BLaER1 (cell line): ENCODE results near the gene PCSK5.

Experiments
- H3K27ac ChIP-seq: shearing (Covaris generic); formaldehyde crosslinking; 2 replicates; pipeline ENCODE4 v1.8.1; 2022
- H3K27me3 ChIP-seq: shearing (Covaris generic); formaldehyde crosslinking; 2 replicates; pipeline ENCODE4 v1.8.1; 2022
- H3K36me3 ChIP-seq: shearing (Covaris generic); formaldehyde crosslinking; 2 replicates; pipeline ENCODE4 v1.8.1; 2022
- H3K4me1 ChIP-seq: shearing (Covaris generic); formaldehyde crosslinking; 2 replicates; pipeline ENCODE4 v1.8.1; 2022
- H3K4me2 ChIP-seq: shearing (Covaris generic); formaldehyde crosslinking; 2 replicates; pipeline ENCODE4 v1.8.1; 2022
- H3K4me3 ChIP-seq: shearing (Covaris generic); formaldehyde crosslinking; 2 replicates; pipeline ENCODE4 v1.8.1; 2022
- H3K9ac ChIP-seq: shearing (Covaris generic); formaldehyde crosslinking; 2 replicates; pipeline ENCODE4 v1.8.1; 2022
- H3K9me3 ChIP-seq: shearing (Covaris generic); formaldehyde crosslinking; 2 replicates; pipeline ENCODE4 v1.8.1; 2022
- H4K20me1 ChIP-seq: shearing (Covaris generic); formaldehyde crosslinking; 2 replicates; pipeline ENCODE4 v1.8.1; 2022
- Cebpa-rat ChIP-seq: shearing (Covaris generic); IDR thresholded peaks from 2 replicates; pipeline ENCODE4 v1.8.1; 2022

The PCSK5 gene

DNA sequence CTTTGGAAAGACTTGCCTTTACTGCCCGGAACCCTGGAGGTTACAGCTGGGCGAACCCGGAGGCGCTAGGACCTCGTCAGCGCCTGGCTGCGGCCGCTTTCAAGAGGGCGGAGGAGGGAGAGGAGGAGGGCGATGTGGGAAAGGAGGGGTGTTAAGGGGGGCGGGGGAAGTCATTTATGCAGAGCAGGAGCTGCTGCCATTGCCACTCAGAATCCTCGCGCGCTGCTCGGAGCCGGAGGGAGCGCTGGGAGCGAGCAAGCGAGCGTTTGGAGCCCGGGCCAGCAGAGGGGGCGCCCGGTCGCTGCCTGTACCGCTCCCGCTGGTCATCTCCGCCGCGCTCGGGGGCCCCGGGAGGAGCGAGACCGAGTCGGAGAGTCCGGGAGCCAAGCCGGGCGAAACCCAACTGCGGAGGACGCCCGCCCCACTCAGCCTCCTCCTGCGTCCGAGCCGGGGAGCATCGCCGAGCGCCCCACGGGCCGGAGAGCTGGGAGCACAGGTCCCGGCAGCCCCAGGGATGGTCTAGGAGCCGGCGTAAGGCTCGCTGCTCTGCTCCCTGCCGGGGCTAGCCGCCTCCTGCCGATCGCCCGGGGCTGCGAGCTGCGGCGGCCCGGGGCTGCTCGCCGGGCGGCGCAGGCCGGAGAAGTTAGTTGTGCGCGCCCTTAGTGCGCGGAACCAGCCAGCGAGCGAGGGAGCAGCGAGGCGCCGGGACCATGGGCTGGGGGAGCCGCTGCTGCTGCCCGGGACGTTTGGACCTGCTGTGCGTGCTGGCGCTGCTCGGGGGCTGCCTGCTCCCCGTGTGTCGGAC, at the start of gene PCSK5:
Gene PCSK5, plus strand, starts transcription at position 202 of the 805 bp plus-strand sequence. Its CDS starts 509 bp downstream, at position 711.
- peak within 1 kb of the TSS; percentile 99 for H3K4me2 ChIP-seq
- H3K9me3 ChIP-seq = no peaks in the 10 kb centered on the region
- H3K27me3 ChIP-seq = peaks cover 43% of the 10 kb centered on the region
- H3K9ac ChIP-seq = peak within 1 kb of the TSS; percentile 72
- peaks cover 25% of the 10 kb centered on the region for H4K20me1 ChIP-seq
- no peak for TF ChIP-seq Cebpa-rat
- no peaks in the 10 kb centered on the region for H3K36me3 ChIP-seq
- peak within 1 kb of the TSS; percentile 84 for H3K4me3 ChIP-seq
- peak within 1 kb of the TSS; percentile 33; the same call in 1 of the 2 replicates for H3K27ac ChIP-seq
- peaks cover 26% of the 10 kb centered on the region for H3K4me1 ChIP-seq

DNA sequence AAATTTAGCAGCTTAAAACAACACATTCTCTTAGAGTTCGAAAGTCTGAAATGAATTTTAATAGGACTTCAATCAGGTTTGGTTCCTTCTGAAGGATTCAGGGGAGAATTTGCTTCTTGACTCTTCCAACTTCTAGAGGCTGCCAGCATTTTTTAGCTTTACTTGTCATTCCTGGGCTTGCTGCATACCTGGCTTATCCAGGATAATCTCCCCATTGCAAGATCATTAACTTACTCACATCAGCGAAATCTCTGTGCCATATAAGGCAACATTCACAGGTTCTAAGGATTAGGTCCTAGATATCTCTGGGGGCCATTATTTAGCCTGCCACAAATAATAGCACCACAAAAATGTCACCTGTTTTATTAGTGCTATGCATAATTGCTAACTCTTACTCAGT, 46.2 kb upstream of the PCSK5 start:
- H3K36me3 ChIP-seq = no peaks in the 10 kb centered on the region

DNA sequence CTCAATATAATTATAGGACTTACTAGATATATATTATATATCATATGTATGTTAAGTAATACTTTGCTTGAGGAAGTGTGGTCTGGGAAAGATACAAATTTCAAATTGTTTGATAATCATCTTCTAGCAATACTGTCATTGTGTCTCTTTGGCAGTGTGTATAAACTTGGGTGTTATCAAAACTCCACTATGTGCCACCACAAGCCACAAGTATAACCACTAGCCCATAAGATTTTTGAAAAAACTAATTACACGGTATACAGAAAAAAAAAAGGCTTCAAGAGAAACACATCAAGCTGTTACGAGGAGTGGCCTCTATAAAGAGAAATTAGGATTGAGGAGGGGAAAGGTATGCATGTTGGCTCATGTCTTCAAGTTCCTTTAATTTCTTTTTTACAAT, 44.7 kb upstream of the PCSK5 start:
- Histone ChIP-seq H3K4me3 (no peak overlapping the region), H4K20me1 (no peaks in the 10 kb centered on the region), H3K27me3 (no peaks in the 10 kb centered on the region), H3K27ac (no peak overlapping the region), H3K9ac (no peak overlapping the region), H3K4me1 (no peaks in the 10 kb centered on the region), H3K4me2 (no peak overlapping the region), H3K9me3 (no peaks in the 10 kb centered on the region), H3K36me3 (no peaks in the 10 kb centered on the region)
- no peak for TF ChIP-seq Cebpa-rat

More for the DNA sequence above, 46.2 kb upstream of the PCSK5 start:
- Histone ChIP-seq H3K4me2 (no peak overlapping the region), H3K27ac (no peak overlapping the region), H3K4me1 (no peaks in the 10 kb centered on the region), H3K9me3 (no peaks in the 10 kb centered on the region), H4K20me1 (no peaks in the 10 kb centered on the region), H3K4me3 (no peak overlapping the region), H3K9ac (no peak overlapping the region), H3K27me3 (no peaks in the 10 kb centered on the region)
- TF ChIP-seq Cebpa-rat = no peak

DNA sequence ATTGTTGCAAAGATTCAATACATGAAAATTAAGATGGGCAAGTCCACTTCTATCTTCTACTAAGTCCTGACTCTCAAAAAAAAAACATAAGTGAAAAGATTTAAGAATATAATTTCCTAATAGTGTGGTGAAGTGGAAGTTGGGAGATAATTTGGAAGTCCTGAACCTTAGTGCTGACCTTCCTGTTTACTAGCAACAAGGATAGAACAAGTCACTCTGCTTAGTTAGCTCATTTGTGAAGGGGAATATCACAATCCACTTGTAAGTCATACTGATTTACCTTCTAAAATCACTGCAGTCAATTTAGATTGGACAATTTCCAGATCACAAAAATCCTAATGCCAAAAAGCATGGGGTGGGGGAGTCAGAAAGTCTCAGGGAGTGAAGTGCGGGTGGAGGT, 43.4 kb upstream of the PCSK5 start:
- Histone ChIP-seq H3K9me3 (no peaks in the 10 kb centered on the region), H3K4me2 (no peak overlapping the region), H3K4me1 (no peaks in the 10 kb centered on the region), H3K27ac (no peak overlapping the region), H3K36me3 (no peaks in the 10 kb centered on the region), H3K27me3 (no peaks in the 10 kb centered on the region), H4K20me1 (no peaks in the 10 kb centered on the region), H3K9ac (no peak overlapping the region), H3K4me3 (no peak overlapping the region)
- TF ChIP-seq Cebpa-rat = no peak

DNA sequence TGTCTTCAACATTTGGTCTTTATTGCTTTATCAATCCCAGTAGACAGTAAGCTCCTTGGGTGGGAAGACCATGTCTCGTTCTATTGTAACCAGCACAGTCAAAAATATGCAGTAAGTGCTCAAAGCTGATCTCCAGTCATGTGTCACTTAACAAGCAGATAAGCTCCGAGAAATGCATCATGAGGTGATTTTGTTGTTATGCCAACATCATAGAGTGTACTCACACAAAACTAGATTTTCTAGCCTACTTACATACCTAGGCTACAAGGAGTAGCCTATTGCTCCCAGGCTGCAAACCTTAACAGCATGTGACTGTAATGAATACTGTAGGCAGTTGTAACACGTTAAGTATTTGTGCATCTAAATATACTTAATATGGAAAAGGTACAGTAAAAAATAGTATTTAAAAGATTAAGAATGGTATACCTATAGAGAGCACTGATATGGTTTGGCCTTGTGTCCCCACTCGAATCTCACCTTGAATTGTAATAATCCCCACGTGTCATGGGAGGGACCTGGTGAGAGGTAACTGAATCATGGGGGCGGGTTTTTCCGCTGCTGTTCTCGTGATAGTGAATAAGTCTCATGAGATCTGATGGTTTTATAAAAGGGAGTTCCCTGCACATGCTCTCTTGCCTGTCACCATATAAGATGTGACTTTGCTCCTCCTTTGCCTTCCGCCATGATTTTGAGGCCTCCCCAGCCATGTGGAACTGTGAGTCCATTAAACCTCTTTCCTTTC, 39.8 kb upstream of the PCSK5 start:
- H3K9ac ChIP-seq = no peak overlapping the region
- no peaks in the 10 kb centered on the region for H3K27me3 ChIP-seq
- no peaks in the 10 kb centered on the region for H3K4me1 ChIP-seq
- no peaks in the 10 kb centered on the region for H3K9me3 ChIP-seq
- no peaks in the 10 kb centered on the region for H3K36me3 ChIP-seq
- no peak overlapping the region for H3K27ac ChIP-seq
- no peak overlapping the region for H3K4me3 ChIP-seq
- no peaks in the 10 kb centered on the region for H4K20me1 ChIP-seq
- no peak for TF ChIP-seq Cebpa-rat
- no peak overlapping the region for H3K4me2 ChIP-seq

DNA sequence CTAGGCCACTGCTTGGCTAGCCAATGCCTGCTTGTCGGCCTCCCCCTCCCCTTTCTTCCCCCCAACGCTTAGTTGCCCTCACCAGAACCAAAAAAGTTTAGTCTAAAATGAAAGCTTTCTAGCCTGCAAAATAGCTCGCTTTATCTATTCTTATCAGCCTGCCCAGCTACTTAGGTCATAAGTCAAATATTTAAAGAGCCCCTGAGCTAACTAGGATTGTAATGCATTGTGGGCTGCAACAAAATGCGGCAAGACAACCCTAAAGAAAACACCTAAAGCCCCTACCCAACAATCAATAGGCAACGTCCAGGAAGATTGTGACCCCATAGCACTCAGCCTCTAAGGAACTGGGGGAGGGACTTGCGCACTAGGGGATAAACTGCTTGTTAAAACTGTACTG, 38.6 kb upstream of the PCSK5 start:
- H3K27me3 ChIP-seq = no peaks in the 10 kb centered on the region
- no peaks in the 10 kb centered on the region for H3K36me3 ChIP-seq
- H3K27ac ChIP-seq = no peak overlapping the region
- H3K9me3 ChIP-seq = no peaks in the 10 kb centered on the region
- H3K9ac ChIP-seq = no peak overlapping the region
- H3K4me3 ChIP-seq = no peak overlapping the region
- H4K20me1 ChIP-seq = no peaks in the 10 kb centered on the region
- H3K4me2 ChIP-seq = no peak overlapping the region
- no peaks in the 10 kb centered on the region for H3K4me1 ChIP-seq
- TF ChIP-seq Cebpa-rat = no peak

DNA sequence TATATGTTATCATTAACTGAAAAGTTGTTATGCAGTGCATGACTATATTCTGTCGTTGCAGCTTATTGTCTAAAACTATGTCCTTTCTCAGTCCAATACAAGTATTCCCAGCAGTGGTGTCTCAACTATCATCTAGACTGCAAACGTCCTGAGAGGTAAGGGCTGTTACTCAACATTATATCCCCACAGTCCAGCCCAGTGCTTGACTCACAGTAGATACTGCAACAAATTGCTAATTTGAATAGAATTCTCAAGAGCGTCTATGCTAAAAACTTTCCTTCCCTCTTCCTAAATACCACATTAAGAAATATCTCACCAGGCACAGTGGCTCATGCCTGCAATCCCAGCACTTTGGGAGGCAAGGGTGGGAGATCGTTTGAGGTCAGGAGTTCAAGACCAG, 37.7 kb upstream of the PCSK5 start:
- no peak for TF ChIP-seq Cebpa-rat
- no peaks in the 10 kb centered on the region for H3K27me3 ChIP-seq
- H3K4me3 ChIP-seq = no peak overlapping the region
- no peak overlapping the region for H3K4me2 ChIP-seq
- no peaks in the 10 kb centered on the region for H3K4me1 ChIP-seq
- no peak overlapping the region for H3K9ac ChIP-seq
- H3K9me3 ChIP-seq = no peaks in the 10 kb centered on the region
- H3K36me3 ChIP-seq = no peaks in the 10 kb centered on the region
- H4K20me1 ChIP-seq = no peaks in the 10 kb centered on the region
- H3K27ac ChIP-seq = no peak overlapping the region

DNA sequence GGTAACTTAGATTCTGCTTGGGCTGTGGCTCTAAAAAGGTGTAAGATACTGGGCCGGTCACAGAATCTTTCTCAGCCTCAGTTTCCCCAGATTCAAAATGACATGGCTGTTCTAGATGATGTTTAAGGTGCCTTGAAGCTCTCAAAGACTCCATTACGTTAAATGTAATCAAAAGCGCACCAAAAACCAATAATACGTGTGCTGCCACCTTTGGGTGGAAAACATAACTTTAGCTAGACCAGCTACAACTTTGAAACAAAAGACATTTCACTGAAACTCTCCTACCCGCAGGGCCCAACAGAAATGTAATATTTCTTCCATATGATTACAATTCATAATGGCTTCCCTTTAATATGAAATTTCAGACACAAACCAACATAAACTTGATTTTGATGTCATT, 35.0 kb upstream of the PCSK5 start:
- H4K20me1 ChIP-seq = no peaks in the 10 kb centered on the region
- TF ChIP-seq Cebpa-rat = no peak

DNA sequence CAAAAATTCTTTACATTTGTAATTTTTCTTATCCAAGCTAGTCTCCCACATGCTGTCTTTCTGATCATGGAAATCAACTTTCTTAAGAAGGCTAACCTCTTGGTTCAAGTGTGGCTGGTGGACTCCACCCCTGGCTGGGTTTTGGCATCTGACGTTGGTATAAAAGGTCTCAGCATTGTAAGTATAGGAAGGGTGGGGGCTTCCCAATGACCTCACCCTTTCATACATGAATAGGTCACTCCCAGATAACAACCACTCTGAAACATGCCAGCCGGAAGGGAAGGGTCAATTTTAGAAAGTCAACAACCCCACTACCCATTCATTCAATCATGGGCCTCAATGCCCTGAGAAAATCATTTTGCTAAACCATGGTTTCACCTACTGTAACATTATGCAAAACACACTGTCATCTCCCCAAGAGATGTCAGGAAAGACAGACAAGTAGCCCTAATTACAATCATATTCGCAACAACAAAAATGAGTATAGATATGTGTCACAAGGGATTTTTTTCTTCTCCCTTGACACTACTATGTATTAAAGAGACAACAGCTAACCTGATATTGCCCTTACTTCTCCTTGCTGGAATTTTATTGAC, 31.9 kb upstream of the PCSK5 start:
- Histone ChIP-seq H3K27me3 (no peaks in the 10 kb centered on the region), H4K20me1 (no peaks in the 10 kb centered on the region), H3K9ac (no peak overlapping the region), H3K36me3 (no peaks in the 10 kb centered on the region), H3K27ac (no peak overlapping the region), H3K4me1 (no peaks in the 10 kb centered on the region), H3K4me2 (no peak overlapping the region), H3K4me3 (no peak overlapping the region), H3K9me3 (no peaks in the 10 kb centered on the region)
- TF ChIP-seq Cebpa-rat = no peak

More for the DNA sequence above, 35.0 kb upstream of the PCSK5 start:
- Histone ChIP-seq H3K9ac (no peak overlapping the region), H3K4me3 (no peak overlapping the region), H3K9me3 (no peaks in the 10 kb centered on the region), H3K4me2 (no peak overlapping the region), H3K36me3 (no peaks in the 10 kb centered on the region), H3K27me3 (no peaks in the 10 kb centered on the region), H3K27ac (no peak overlapping the region), H3K4me1 (no peaks in the 10 kb centered on the region)

DNA sequence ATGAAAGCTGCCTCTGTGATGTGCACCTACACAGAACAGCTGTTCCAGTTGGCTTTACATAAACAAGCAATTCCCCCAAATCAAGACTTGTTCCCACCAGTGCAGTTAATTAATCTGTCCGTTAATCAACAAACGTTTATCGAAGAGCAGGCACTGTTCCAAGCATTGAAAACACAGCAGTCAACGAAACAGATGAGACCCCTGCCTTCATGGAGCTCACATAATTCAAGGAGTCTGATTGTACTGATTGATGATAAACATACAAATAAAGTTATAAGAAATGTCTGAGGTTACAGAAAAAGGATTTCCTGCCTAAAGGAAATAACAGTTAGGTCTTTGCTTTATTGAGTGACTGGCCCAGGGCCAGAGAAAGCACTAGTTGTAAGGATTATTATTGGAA, 26.2 kb upstream of the PCSK5 start:
- H3K4me1 ChIP-seq = peaks cover 13% of the 10 kb centered on the region
- no peaks in the 10 kb centered on the region for H4K20me1 ChIP-seq
- no peaks in the 10 kb centered on the region for H3K9me3 ChIP-seq
- H3K4me2 ChIP-seq = no peak overlapping the region
- no peak for TF ChIP-seq Cebpa-rat
- no peaks in the 10 kb centered on the region for H3K36me3 ChIP-seq
- no peak overlapping the region for H3K9ac ChIP-seq
- no peaks in the 10 kb centered on the region for H3K27me3 ChIP-seq
- H3K4me3 ChIP-seq = no peak overlapping the region
- no peak overlapping the region for H3K27ac ChIP-seq
